ENCODE measurements around the gene AP3S2. TPM values are rescaled to one million over a fixed set of nuclear protein-coding genes. Genes with fewer than 3 reads are reported as not detected.
"Not testable (repeated sequence)": the region's sequence is repeated elsewhere in the genome, so short reads cannot be mapped to it uniquely, and the experiment has no call there.

The AP3S2 gene
- total RNA-seq, 2 experiments from 2014 or later: 28.3 to 30.3 TPM

DNA sequence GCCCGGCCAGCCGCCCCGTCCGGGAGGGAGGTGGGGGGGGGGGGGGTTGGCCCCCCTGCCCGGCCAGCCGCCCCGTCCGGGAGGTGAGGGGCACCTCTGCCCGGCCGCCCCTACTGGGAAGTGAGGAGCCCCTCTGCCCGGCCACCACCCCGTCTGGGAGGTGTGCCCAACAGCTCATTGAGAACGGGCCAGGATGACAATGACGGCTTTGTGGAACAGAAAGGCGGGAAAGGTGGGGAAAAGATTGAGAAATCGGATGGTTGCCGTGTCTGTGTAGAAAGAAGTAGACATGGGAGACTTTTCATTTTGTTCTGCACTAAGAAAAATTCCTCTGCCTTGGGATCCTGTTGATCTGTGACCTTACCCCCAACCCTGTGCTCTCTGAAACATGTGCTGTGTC is 38.9 kb downstream of the AP3S2 start:
- DNase-seq, H3K27me3 Mint-ChIP-seq, H3K4me3 Mint-ChIP-seq, POLR2A ChIA-PET, H3K27ac Mint-ChIP-seq, CTCF ChIA-PET, H3K9me3 Mint-ChIP-seq: not testable (repeated sequence)
- Mint-ChIP-seq H3K36me3 (ENCODE audit: low read depth) (peaks cover 34% of the 10 kb centered on the region), H3K4me1 (peaks cover 18% of the 10 kb centered on the region)

GRCh38 chr15:89852342-89852995 is 41.3 kb downstream of the AP3S2 start:
- H3K4me3 Mint-ChIP-seq: no peak overlapping the region
- peaks cover 35% of the 10 kb centered on the region for H3K36me3 Mint-ChIP-seq (ENCODE audit: low read depth)
- no peak for DNase-seq
- peaks cover 18% of the 10 kb centered on the region for H3K4me1 Mint-ChIP-seq
- CTCF ChIA-PET: interaction anchor here (0.7 to 1.4 kb wide), 3 partner anchors 22 to 494 kb away, joined by 3 read pairs; no protein-coding TSS in a partner anchor
- H3K27ac Mint-ChIP-seq: no peak overlapping the region
- POLR2A ChIA-PET: interaction anchor here (0.9 kb wide), 1 partner anchor 22 kb away, joined by 3 read pairs; no protein-coding TSS in a partner anchor
- H3K9me3 Mint-ChIP-seq: no peaks in the 10 kb centered on the region
- H3K27me3 Mint-ChIP-seq: no peaks in the 10 kb centered on the region

GRCh38 chr15:89851673-89852341 is 42.0 kb downstream of the AP3S2 start:
- Mint-ChIP-seq H3K36me3 (ENCODE audit: low read depth) (peaks cover 32% of the 10 kb centered on the region), H3K27ac (no peak overlapping the region), H3K9me3 (no peaks in the 10 kb centered on the region), H3K4me3 (no peak overlapping the region), H3K27me3 (no peaks in the 10 kb centered on the region), H3K4me1 (peaks cover 18% of the 10 kb centered on the region)
- no peak for DNase-seq
- POLR2A ChIA-PET: no interaction called here
- CTCF ChIA-PET: interaction anchor here (0.7 to 1.4 kb wide), 3 partner anchors 23 to 493 kb away, joined by 3 read pairs; no protein-coding TSS in a partner anchor

DNA sequence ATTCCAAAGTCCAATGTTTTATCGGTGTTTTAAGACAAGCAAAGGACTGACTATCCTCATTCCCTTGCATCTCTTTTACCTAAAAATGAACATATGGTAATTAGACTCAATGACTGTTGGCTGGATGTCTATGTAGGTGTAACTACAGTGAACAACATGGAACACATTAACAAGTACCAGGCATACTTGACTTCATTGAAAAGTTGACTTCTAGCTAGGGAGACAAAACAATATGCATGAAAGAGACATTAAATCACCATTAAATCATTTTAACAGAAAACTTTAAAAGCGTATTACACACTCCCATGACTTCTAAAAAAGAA is 44.9 kb downstream of the AP3S2 start:
- Mint-ChIP-seq H3K4me3 (no peak overlapping the region), H3K36me3 (ENCODE audit: low read depth) (peaks cover 28% of the 10 kb centered on the region), H3K27me3 (no peaks in the 10 kb centered on the region), H3K4me1 (peaks cover 21% of the 10 kb centered on the region), H3K9me3 (no peaks in the 10 kb centered on the region), H3K27ac (no peak overlapping the region)
- CTCF ChIA-PET: interaction anchor here (1.4 to 1.9 kb wide), 2 partner anchors 26 to 88 kb away, joined by 3 to 8 read pairs; no protein-coding TSS in a partner anchor
- no peak for DNase-seq
- POLR2A ChIA-PET: no interaction called here

DNA sequence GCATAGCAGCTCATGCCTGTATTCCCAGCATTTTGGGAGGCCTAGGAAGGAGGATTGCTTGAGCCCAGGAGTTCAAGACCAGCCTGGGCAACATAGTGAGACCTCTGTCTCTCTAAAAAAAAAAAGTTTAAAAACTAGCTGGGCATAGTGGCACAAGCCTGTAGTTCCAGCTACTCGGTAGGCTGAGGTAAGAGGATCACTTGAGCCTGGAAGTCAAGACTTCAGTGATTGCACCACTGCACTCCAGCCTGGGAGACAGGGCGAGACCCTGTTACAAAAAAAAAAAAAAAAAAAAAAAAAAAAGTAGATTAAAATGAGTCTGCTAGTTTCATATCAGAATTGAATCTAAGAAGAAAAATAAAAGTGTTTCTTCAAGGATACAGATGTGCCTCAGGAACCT is 46.7 kb downstream of the AP3S2 start:
- H3K4me3 Mint-ChIP-seq: no peak overlapping the region
- CTCF ChIA-PET: interaction anchor here (1.3 to 1.9 kb wide), 2 partner anchors 28 to 107 kb away, joined by 3 to 8 read pairs; no protein-coding TSS in a partner anchor
- H3K27me3 Mint-ChIP-seq: no peaks in the 10 kb centered on the region
- peaks cover 14% of the 10 kb centered on the region for H3K4me1 Mint-ChIP-seq
- DNase-seq: no peak
- H3K9me3 Mint-ChIP-seq: no peaks in the 10 kb centered on the region
- POLR2A ChIA-PET: no interaction called here
- H3K36me3 Mint-ChIP-seq (ENCODE audit: low read depth): peaks cover 18% of the 10 kb centered on the region
- no peak overlapping the region for H3K27ac Mint-ChIP-seq

- DNase-seq: no peak
- Mint-ChIP-seq H3K27me3 (no peaks in the 10 kb centered on the region), H3K9me3 (no peaks in the 10 kb centered on the region), H3K4me1 (peaks cover 6% of the 10 kb centered on the region), H3K4me3 (no peak overlapping the region), H3K27ac (no peak overlapping the region), H3K36me3 (ENCODE audit: low read depth) (peaks cover 15% of the 10 kb centered on the region)
- CTCF ChIA-PET: no interaction called here
- POLR2A ChIA-PET: no interaction called here
Observed at GRCh38 chr15:89845305-89845893, 48.4 kb downstream of the AP3S2 start.

GRCh38 chr15:89841962-89842361 is 51.8 kb downstream of the AP3S2 start:
- ChIA-PET CTCF (interaction anchor here (1.0 kb wide), 1 partner anchor 35 kb away, joined by 4 read pairs; no protein-coding TSS in a partner anchor), POLR2A (no interaction called here)
- DNase-seq: no peak
- Mint-ChIP-seq H3K27ac (no peak overlapping the region), H3K9me3 (no peaks in the 10 kb centered on the region), H3K36me3 (ENCODE audit: low read depth) (peaks cover 9% of the 10 kb centered on the region), H3K27me3 (no peaks in the 10 kb centered on the region), H3K4me3 (no peak overlapping the region), H3K4me1 (peaks cover 11% of the 10 kb centered on the region)

- no peaks in the 10 kb centered on the region for H3K9me3 Mint-ChIP-seq
- H3K27me3 Mint-ChIP-seq: no peaks in the 10 kb centered on the region
- ChIA-PET CTCF (interaction anchor here (1.0 kb wide), 1 partner anchor 36 kb away, joined by 4 read pairs; no protein-coding TSS in a partner anchor), POLR2A (no interaction called here)
- H3K4me1 Mint-ChIP-seq: peaks cover 14% of the 10 kb centered on the region
- DNase-seq: no peak
- H3K27ac Mint-ChIP-seq: no peak overlapping the region
- peaks cover 16% of the 10 kb centered on the region for H3K36me3 Mint-ChIP-seq (ENCODE audit: low read depth)
- no peak overlapping the region for H3K4me3 Mint-ChIP-seq
Observed at GRCh38 chr15:89841306-89841705, 52.5 kb downstream of the AP3S2 start.

- Mint-ChIP-seq H3K4me3 (no peak overlapping the region), H3K36me3 (ENCODE audit: low read depth) (peaks cover 32% of the 10 kb centered on the region), H3K27me3 (no peaks in the 10 kb centered on the region), H3K9me3 (no peaks in the 10 kb centered on the region), H3K27ac (no peak overlapping the region), H3K4me1 (peaks cover 14% of the 10 kb centered on the region)
- ChIA-PET CTCF (interaction anchor here (0.8 to 1.5 kb wide), 3 partner anchors 35 to 99 kb away, joined by 3 to 4 read pairs (median 3); no protein-coding TSS in a partner anchor), POLR2A (no interaction called here)
- no peak for DNase-seq
Observed at GRCh38 chr15:89839167-89839810, 54.5 kb downstream of the AP3S2 start.

GRCh38 chr15:89837830-89838178 is 56.0 kb downstream of the AP3S2 start:
- H3K4me1 Mint-ChIP-seq: peaks cover 14% of the 10 kb centered on the region
- no peak overlapping the region for H3K27ac Mint-ChIP-seq
- no peaks in the 10 kb centered on the region for H3K9me3 Mint-ChIP-seq
- no peak overlapping the region for H3K4me3 Mint-ChIP-seq
- no peaks in the 10 kb centered on the region for H3K27me3 Mint-ChIP-seq
- POLR2A ChIA-PET: no interaction called here
- peaks cover 38% of the 10 kb centered on the region for H3K36me3 Mint-ChIP-seq (ENCODE audit: low read depth)
- no peak for DNase-seq
- CTCF ChIA-PET: interaction anchor here (2.2 kb wide), 1 partner anchor 37 kb away, joined by 13 read pairs; no protein-coding TSS in a partner anchor

- ChIA-PET CTCF (interaction anchor here (1.2 to 2.2 kb wide), 3 partner anchors 37 to 76 kb away, joined by 3 to 13 read pairs (median 6); no protein-coding TSS in a partner anchor), POLR2A (no interaction called here)
- Mint-ChIP-seq H3K36me3 (ENCODE audit: low read depth) (peaks cover 37% of the 10 kb centered on the region), H3K4me3 (no peak overlapping the region), H3K27ac (no peak overlapping the region), H3K27me3 (no peaks in the 10 kb centered on the region), H3K9me3 (no peaks in the 10 kb centered on the region), H3K4me1 (peaks cover 14% of the 10 kb centered on the region)
- no peak for DNase-seq
Observed at GRCh38 chr15:89837134-89837829, 56.5 kb downstream of the AP3S2 start.

GRCh38 chr15:89836267-89837133 is 57.3 kb downstream of the AP3S2 start:
- no peak overlapping the region for H3K27ac Mint-ChIP-seq
- H3K27me3 Mint-ChIP-seq: no peaks in the 10 kb centered on the region
- no peak overlapping the region for H3K4me3 Mint-ChIP-seq
- peaks cover 11% of the 10 kb centered on the region for H3K4me1 Mint-ChIP-seq
- POLR2A ChIA-PET: no interaction called here
- no peak for DNase-seq
- H3K9me3 Mint-ChIP-seq: no peaks in the 10 kb centered on the region
- H3K36me3 Mint-ChIP-seq (ENCODE audit: low read depth): peaks cover 32% of the 10 kb centered on the region
- CTCF ChIA-PET: interaction anchor here (1.2 to 2.2 kb wide), 3 partner anchors 38 to 75 kb away, joined by 3 to 13 read pairs (median 6); no protein-coding TSS in a partner anchor
